ENCODE measurements around the gene CITED2. TPM values are rescaled to one million over a fixed set of nuclear protein-coding genes. Genes with fewer than 3 reads are reported as not detected.

CITED2 gene
- total and polyA plus RNA-seq, 2 experiments from 2014 or later = 26.6 to 76.9 TPM

- no peak for ATAC-seq
- Mint-ChIP-seq H3K4me3 (no peak overlapping the region), H3K36me3 (ENCODE audit: low read depth) (no peaks in the 10 kb centered on the region; the same call in 2 of the 3 replicates), H3K9me3 (no peaks in the 10 kb centered on the region), H3K27me3 (ENCODE audit: insufficient read depth, low read depth, poor library complexity) (peaks cover 6% of the 10 kb centered on the region), H3K4me1 (peaks cover 14% of the 10 kb centered on the region), H3K27ac (no peak overlapping the region)
- no peak overlapping the region for H3K4me2 ChIP-seq
- H2AFZ ChIP-seq = 0 out of 2 replicates have a peak overlapping the region, but pooled peaks have one; percentile 2
- DNase-seq (ENCODE audit: low spot score) = no peak
- H3K4me1 ChIP-seq (ENCODE audit: insufficient read depth) = peaks cover 13% of the 10 kb centered on the region; the same call in 1 of the 2 replicates
- no peaks in the 10 kb centered on the region for H3F3A ChIP-seq (replicated peaks; ENCODE audit: low read depth)
- H3K9me2 ChIP-seq (ENCODE audit: insufficient read depth) = no peaks in the 10 kb centered on the region
- no peak overlapping the region for H3K4me3 ChIP-seq
- H3K36me3 ChIP-seq (ENCODE audit: insufficient read depth) = no peaks in the 10 kb centered on the region
- TF ChIP-seq POLR2AphosphoS5 (IDR thresholded peaks at IDR 0.05; ENCODE audit: low read depth) = no peak
- TF ChIP-seq NANOG (IDR thresholded peaks at IDR 0.05; ENCODE audit: borderline replicate concordance) = no peak
- TF ChIP-seq CTCF (conservative IDR thresholded peaks at IDR 0.05; ENCODE audit: low read depth in 2 of 2) = no peak
- no peak for TF ChIP-seq ZNF331 (CRISPR knock-in tag; IDR thresholded peaks at IDR 0.05; ENCODE audit: low read depth)
- TF ChIP-seq ETS1 (IDR thresholded peaks at IDR 0.05) = no peak
- no peak for TF ChIP-seq EZH2 (IDR thresholded peaks at IDR 0.05; ENCODE audit: low read depth, unreplicated experiment)
- TF ChIP-seq ZNF114 (CRISPR knock-in tag; IDR thresholded peaks at IDR 0.05) = no peak
- no peak for TF ChIP-seq STAT1 (IDR thresholded peaks at IDR 0.05; ENCODE audit: unreplicated experiment)
- no peak for TF ChIP-seq EZH2phosphoT487 (IDR thresholded peaks at IDR 0.05; ENCODE audit: unreplicated experiment)
- no peak for TF ChIP-seq JUNB (IDR thresholded peaks at IDR 0.05; ENCODE audit: unreplicated experiment)
- TF ChIP-seq REST (IDR thresholded peaks at IDR 0.05; ENCODE audit: unreplicated experiment) = no peak
- no peak for TF ChIP-seq ZNF462 (CRISPR knock-in tag; IDR thresholded peaks at IDR 0.05)
- TF ChIP-seq CREB1 (CRISPR knock-in tag; IDR thresholded peaks at IDR 0.05; ENCODE audit: low read depth) = no peak
- no peaks in the 10 kb centered on the region for H4K20me1 ChIP-seq (replicated peaks; ENCODE audit: insufficient read depth)
- H3K27me3 ChIP-seq (ENCODE audit: insufficient read depth) = no peaks in the 10 kb centered on the region
- H3K79me2 ChIP-seq (replicated peaks; ENCODE audit: insufficient read depth) = no peaks in the 10 kb centered on the region
- H3K27ac ChIP-seq (ENCODE audit: low read depth) = no peak overlapping the region
Observed at GRCh38 chr6:139346392-139346791, 28.1 kb downstream of the CITED2 start.
